GM18873 (cell line): ENCODE results near the gene NPDC1.

ENCODE experiments used
- ATAC-seq: cut with Tn5 transposase; IDR thresholded peaks from one replicate; pipeline ENCODE4 v1.9.1; 2021; ENCODE audit warnings: mild to moderate bottlenecking, moderate library complexity, moderate number of reproducible peaks; ENCODE audit not compliant: unreplicated experiment, low FRiP score

The NPDC1 gene

GRCh38 chr9:137046088-137046787, at the start of gene NPDC1:
NPDC1 (minus strand) TSS chr9:137046177; CDS start chr9:137045989, 188 bp downstream.
- ATAC-seq = no peak

GRCh38 chr9:137089232-137089947, 43.4 kb upstream of the NPDC1 start:
- no peak for ATAC-seq

- no peak for ATAC-seq
Observed at GRCh38 chr9:137088121-137088520, 42.1 kb upstream of the NPDC1 start.

GRCh38 chr9:137087409-137087925, 41.5 kb upstream of the NPDC1 start:
- no peak for ATAC-seq

- peak; percentile 76 for ATAC-seq
Observed at GRCh38 chr9:137086531-137087408, 40.8 kb upstream of the NPDC1 start, which contains the start of gene MAN1B1. MAN1B1 (plus strand) TSS chr9:137086985; CDS start chr9:137087000, 15 bp downstream.

- ATAC-seq = peak; percentile 11
Observed at GRCh38 chr9:137085920-137086530, 40.0 kb upstream of the NPDC1 start.

- no peak for ATAC-seq
Observed at GRCh38 chr9:137084526-137084925, 38.5 kb upstream of the NPDC1 start.

GRCh38 chr9:137083394-137084004, 37.5 kb upstream of the NPDC1 start:
- no peak for ATAC-seq

- ATAC-seq = no peak
Observed at GRCh38 chr9:137082925-137083290, 36.9 kb upstream of the NPDC1 start.

- ATAC-seq = no peak
Observed at GRCh38 chr9:137082222-137082924, 36.4 kb upstream of the NPDC1 start.

GRCh38 chr9:137080260-137081122, 34.5 kb upstream of the NPDC1 start:
- ATAC-seq = no peak

GRCh38 chr9:137079401-137079787, 33.4 kb upstream of the NPDC1 start:
- no peak for ATAC-seq

GRCh38 chr9:137078701-137079400, 32.9 kb upstream of the NPDC1 start:
- ATAC-seq = no peak

GRCh38 chr9:137077758-137078693, 32.0 kb upstream of the NPDC1 start:
- no peak for ATAC-seq

GRCh38 chr9:137077010-137077747, 31.2 kb upstream of the NPDC1 start, which contains the start of gene UAP1L1:
UAP1L1 (plus strand) TSS chr9:137077517; CDS start chr9:137077533, 16 bp downstream.
- ATAC-seq = no peak

- no peak for ATAC-seq
Observed at GRCh38 chr9:137076636-137077009, 30.6 kb upstream of the NPDC1 start.
